ENCODE results near the gene ATP6V1B1.

DNA sequence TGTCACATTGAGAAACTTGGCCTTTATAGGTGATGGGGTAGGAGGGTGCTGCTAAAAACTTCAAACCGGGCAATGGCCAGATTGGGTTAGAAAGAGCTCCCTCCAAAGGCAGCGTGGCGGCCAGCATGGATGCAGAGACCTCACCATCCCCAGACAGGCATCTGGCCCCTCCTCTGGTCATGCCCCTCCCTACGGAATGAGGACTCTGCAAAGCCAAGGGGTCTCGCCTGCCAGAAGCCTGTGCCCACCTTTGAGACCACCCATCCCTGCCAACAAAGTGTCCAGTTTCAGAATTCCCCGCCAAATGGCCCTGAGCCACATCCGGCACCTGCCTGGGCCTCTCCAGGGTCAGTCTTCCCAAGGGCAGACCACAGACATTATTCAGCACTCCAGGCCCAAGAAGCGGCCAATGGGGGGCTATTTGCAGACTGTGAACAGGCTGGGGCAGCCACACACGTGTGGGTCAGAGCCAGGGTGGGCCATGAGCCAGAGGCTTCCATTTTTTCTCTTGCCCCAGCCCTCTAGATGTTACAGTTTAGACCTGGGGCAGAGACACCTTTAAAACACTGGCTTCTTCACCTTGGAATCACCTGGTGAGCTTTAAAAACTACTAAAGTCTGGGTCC lies 4.2 kb upstream of the ATP6V1B1 start:
- TF ChIP-seq TAF1 (conservative IDR thresholded peaks at IDR 0.05) = no peak
- TF ChIP-seq, protein P1, sequence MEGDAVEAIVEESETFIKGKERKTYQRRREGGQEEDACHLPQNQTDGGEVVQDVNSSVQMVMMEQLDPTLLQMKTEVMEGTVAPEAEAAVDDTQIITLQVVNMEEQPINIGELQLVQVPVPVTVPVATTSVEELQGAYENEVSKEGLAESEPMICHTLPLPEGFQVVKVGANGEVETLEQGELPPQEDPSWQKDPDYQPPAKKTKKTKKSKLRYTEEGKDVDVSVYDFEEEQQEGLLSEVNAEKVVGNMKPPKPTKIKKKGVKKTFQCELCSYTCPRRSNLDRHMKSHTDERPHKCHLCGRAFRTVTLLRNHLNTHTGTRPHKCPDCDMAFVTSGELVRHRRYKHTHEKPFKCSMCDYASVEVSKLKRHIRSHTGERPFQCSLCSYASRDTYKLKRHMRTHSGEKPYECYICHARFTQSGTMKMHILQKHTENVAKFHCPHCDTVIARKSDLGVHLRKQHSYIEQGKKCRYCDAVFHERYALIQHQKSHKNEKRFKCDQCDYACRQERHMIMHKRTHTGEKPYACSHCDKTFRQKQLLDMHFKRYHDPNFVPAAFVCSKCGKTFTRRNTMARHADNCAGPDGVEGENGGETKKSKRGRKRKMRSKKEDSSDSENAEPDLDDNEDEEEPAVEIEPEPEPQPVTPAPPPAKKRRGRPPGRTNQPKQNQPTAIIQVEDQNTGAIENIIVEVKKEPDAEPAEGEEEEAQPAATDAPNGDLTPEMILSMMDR (IDR thresholded peaks at IDR 0.05; ENCODE audit: low read depth, low read length, missing input control) = no peak

Measured in liver (tissue), 3 donors.